Left lung (tissue), 10 donors: ENCODE data around the gene FILIP1L. TPM values are rescaled to one million over a fixed set of nuclear protein-coding genes. Genes with fewer than 3 reads are reported as not detected.

Experiments
- ATAC-seq: fragments of 200-7000 bp; cut with Tn5 transposase; one replicate; pipeline ENCODE4 v1.9.1; 2020; ENCODE audit warnings: moderate library complexity
- DNase-seq, 4 donors: peaks; one replicate each; pipeline ENCODE4 v3.0.0-alpha.2; 2013 to 2020
- H3K27ac ChIP-seq, 2 donors: fragments of 200-600 bp; sonication (generic) in 1 of 2; one replicate each; pipeline versions ENCODE4 v1.5.0 to v1.8.0; 2020 to 2021
- H3K27me3 ChIP-seq, 2 donors: fragments of 200-600 bp; sonication (generic) in 1 of 2; one replicate each; pipeline versions ENCODE4 v1.5.0 to v1.8.0; 2020 to 2021
- H3K36me3 ChIP-seq, 2 donors: fragments of 200-600 bp; sonication (generic) in 1 of 2; one replicate each; pipeline versions ENCODE4 v1.5.0 to v1.8.0; 2020 to 2021
- H3K4me1 ChIP-seq, 2 donors: fragments of 200-600 bp; one replicate each; pipeline ENCODE4 v1.8.0; 2021
- H3K4me3 ChIP-seq, 2 donors: fragments of 200-600 bp; sonication (generic) in 1 of 2; one replicate each; pipeline versions ENCODE4 v1.5.0 to v1.8.0; 2020 to 2021; ENCODE audit warnings: mild to moderate bottlenecking in 1 of 2
- H3K9me3 ChIP-seq, 2 donors: fragments of 200-600 bp; sonication (generic) in 1 of 2; one replicate each; pipeline versions ENCODE4 v1.5.0 to v1.8.0; 2020 to 2021
- intact Hi-C, 2 donors: fragments of 100-400 bp; cut with DNase I; formaldehyde crosslinking; loops; one replicate each; pipeline versions ENCODE4 v1.11.2 to v1.14.2; 2022
- polyA plus RNA-seq, 6 donors: library from polyadenylated mRNA; unstranded; fragments of 120-200 nt; gene quantifications; one replicate each; pipeline ENCODE4 v1.2.1, GENCODE V29; 2013; ENCODE audit not compliant: insufficient read length in 6 of 6
- total RNA-seq, 2 donors: library from RNA; stranded (reverse); fragmentation: NEBNext Ultra II Directional; extraction: Animal tissue kit (Norgen Biotek cat#: 25700); gene quantifications; one replicate each; pipeline ENCODE4 v1.2.1, GENCODE V29; 2021
- TF ChIP-seq, protein P1 (sequence below), 2 donors: fragments of 200-600 bp; sonication (generic) in 1 of 2; IDR thresholded peaks; one replicate each; pipeline versions ENCODE4 v1.5.0 to v1.8.0; 2021; ENCODE audit warnings: antibody characterized with exemption in 2 of 2
- donor health status: DM: no; HTN: yes; CAD: no.
- donor health status: DM: no; HTN: no; CAD: no.

The FILIP1L gene
- total and polyA plus RNA-seq, 8 donors: 10.6 to 68.9 (median 14.8) TPM

DNA sequence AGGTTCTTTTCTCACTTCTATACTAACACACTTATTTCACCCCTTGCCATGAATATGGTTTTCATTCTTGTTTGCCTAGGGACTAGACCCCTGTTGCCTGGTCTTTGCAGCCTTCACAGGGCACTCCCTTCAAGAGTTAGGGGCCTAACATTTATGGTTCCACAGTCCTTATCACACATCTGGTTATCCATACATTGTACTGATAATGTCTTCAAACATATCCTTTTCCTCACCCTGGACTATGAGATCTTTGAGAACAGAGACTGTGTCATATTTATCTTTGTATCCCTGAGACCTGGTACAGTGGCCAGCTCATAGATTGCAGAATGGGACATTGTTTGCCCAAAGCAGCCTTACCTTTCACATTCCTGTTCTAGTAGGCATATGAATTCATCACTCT, 190.4 kb downstream of the FILIP1L start:
- TF ChIP-seq, protein P1, sequence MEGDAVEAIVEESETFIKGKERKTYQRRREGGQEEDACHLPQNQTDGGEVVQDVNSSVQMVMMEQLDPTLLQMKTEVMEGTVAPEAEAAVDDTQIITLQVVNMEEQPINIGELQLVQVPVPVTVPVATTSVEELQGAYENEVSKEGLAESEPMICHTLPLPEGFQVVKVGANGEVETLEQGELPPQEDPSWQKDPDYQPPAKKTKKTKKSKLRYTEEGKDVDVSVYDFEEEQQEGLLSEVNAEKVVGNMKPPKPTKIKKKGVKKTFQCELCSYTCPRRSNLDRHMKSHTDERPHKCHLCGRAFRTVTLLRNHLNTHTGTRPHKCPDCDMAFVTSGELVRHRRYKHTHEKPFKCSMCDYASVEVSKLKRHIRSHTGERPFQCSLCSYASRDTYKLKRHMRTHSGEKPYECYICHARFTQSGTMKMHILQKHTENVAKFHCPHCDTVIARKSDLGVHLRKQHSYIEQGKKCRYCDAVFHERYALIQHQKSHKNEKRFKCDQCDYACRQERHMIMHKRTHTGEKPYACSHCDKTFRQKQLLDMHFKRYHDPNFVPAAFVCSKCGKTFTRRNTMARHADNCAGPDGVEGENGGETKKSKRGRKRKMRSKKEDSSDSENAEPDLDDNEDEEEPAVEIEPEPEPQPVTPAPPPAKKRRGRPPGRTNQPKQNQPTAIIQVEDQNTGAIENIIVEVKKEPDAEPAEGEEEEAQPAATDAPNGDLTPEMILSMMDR (IDR thresholded peaks at IDR 0.05): no peak
- intact Hi-C loops: no loop called here
- DNase-seq (no peak), ATAC-seq (no peak)
- no peaks in the 10 kb centered on the region for H3K36me3 ChIP-seq
- H3K4me3 ChIP-seq: no peak overlapping the region
- no peaks in the 10 kb centered on the region for H3K9me3 ChIP-seq
- no peak overlapping the region for H3K27ac ChIP-seq
- peaks cover 6 to 20% of the 10 kb centered on the region in 2 donors for H3K4me1 ChIP-seq
- no peaks in the 10 kb centered on the region for H3K27me3 ChIP-seq

DNA sequence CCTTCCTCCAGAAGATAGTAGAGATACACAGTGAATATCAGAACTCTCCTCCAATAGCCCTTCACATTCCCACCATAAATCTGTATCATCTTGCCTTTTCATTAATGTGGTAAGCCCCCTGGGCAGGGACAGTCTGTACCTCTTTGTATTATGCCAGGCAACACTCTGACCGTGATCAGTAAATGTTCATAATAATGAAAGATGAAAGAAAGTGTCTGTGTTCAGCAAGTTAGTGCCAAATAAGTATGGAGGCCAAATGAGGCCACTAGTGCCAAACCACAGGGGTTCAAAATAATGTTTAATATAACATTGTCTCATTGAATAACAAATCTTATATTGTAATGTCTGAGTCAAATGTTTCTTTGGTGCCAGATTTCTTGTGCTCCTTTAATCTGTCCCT, 192.3 kb downstream of the FILIP1L start:
- H3K4me1 ChIP-seq: peaks cover 6 to 20% of the 10 kb centered on the region in 2 donors
- no peaks in the 10 kb centered on the region for H3K9me3 ChIP-seq
- no peaks in the 10 kb centered on the region for H3K36me3 ChIP-seq
- H3K27ac ChIP-seq: peak overlapping the region in 1 of 2 donors; percentile 76
- no peak for DNase-seq
- TF ChIP-seq, protein P1 (IDR thresholded peaks at IDR 0.05): no peak
- H3K27me3 ChIP-seq: no peaks in the 10 kb centered on the region
- intact Hi-C loops: no loop called here
- no peak overlapping the region for H3K4me3 ChIP-seq
- no peak for ATAC-seq

DNA sequence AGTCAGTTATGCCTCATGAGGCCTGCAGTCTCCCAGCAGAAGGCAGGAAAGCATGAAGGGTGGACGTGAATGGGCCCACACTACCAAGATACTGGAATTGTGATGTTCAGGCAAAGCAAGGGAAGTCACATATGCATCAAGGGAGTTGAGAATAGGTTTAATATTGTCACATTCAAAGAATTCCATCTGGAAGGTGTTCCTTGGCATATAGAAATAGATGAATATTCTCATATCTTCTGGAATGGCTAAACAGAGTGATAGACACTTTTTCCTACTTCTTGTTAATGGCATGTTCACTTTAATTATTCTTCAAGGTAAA, 193.0 kb downstream of the FILIP1L start:
- intact Hi-C loops: no loop called here
- TF ChIP-seq, protein P1 (IDR thresholded peaks at IDR 0.05): no peak
- ATAC-seq (no peak), DNase-seq (no peak)
- H3K9me3 ChIP-seq: no peaks in the 10 kb centered on the region
- no peaks in the 10 kb centered on the region for H3K27me3 ChIP-seq
- H3K4me3 ChIP-seq: no peak overlapping the region
- peak overlapping the region; percentile 19 to 76 for H3K27ac ChIP-seq
- H3K36me3 ChIP-seq: no peaks in the 10 kb centered on the region
- H3K4me1 ChIP-seq: peaks cover 6 to 20% of the 10 kb centered on the region in 2 donors

DNA sequence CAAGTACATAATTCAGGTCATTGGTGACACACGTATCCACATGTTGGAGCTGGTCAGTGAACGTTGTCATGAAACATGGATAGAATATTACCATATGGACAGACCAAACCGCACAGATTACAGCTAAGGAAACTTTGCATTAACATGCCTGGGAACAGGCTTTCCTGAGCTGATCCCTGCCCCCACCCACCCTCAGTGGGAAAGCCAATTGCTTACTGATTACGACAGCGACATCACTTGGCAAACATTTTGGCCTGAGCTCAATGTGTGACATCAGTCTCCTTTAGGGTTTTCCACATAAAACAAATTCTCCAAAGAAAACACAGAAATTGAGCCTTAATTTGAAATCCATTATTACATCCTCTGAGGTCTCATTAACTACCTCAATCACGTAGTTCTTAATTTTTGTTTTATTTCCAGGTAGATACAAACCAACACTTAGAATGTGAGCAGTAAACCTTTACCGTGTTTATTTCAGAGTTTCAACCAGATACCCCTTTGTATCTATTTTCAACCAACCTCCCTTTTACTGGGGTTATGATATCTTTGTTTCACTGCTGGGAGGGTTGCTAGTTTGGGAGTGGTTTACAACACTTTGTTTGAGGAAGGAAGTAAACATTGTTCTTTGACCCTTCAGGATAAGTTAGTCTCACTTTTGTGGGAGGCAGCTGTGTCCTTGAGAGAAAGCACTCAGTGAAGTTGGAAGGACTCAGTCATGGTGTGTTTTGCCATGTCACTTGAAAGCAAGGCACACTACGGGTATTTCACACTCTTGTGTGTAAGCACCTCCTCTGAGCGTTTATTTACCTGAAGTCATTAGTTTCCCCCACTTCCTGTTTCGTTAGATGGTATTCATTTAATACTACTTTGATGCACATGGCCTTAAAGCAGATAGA, 193.6 kb downstream of the FILIP1L start:
- TF ChIP-seq, protein P1 (IDR thresholded peaks at IDR 0.05): no peak
- no peaks in the 10 kb centered on the region for H3K36me3 ChIP-seq
- H3K27ac ChIP-seq: peak overlapping the region; percentile 19 to 76
- peaks cover 6 to 14% of the 10 kb centered on the region in 2 donors for H3K4me1 ChIP-seq
- intact Hi-C loops: no loop called here
- H3K4me3 ChIP-seq: no peak overlapping the region
- H3K9me3 ChIP-seq: no peaks in the 10 kb centered on the region
- ATAC-seq: peak; percentile 79
- no peaks in the 10 kb centered on the region for H3K27me3 ChIP-seq
- DNase-seq: peak in 2 of 4 donors; percentile 58 to 70

DNA sequence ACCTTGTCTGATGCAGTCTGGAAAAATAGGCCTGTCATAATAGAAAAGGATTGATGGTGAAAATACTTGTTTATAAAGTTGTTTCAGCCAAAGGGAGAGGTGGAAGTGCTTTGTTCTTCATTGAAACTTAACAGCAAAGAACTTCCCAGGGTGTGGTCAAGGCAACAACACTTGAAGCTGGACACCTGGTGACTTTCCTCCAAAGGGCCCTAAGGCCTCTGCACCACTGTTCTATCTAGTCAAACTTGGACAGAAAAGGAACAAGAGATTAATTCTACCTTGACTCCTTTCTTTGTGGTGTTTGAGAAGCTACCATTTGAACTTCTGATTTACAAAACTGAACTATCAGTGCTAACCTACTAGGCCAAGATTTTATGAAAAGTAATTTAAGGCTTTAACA, 194.6 kb downstream of the FILIP1L start:
- intact Hi-C loops: no loop called here
- no peaks in the 10 kb centered on the region for H3K27me3 ChIP-seq
- TF ChIP-seq, protein P1 (IDR thresholded peaks at IDR 0.05): no peak
- H3K36me3 ChIP-seq: no peaks in the 10 kb centered on the region
- H3K27ac ChIP-seq: peak overlapping the region in 1 of 2 donors; percentile 19
- DNase-seq: no peak
- no peaks in the 10 kb centered on the region for H3K9me3 ChIP-seq
- no peak overlapping the region for H3K4me3 ChIP-seq
- ATAC-seq: peak; percentile 33
- H3K4me1 ChIP-seq: peaks cover 6 to 12% of the 10 kb centered on the region in 2 donors
